Ishikawa (cell line): ENCODE measurements around the gene SLC37A3.

ENCODE experiments used
- CEBPB ChIP-seq: IDR thresholded peaks from 2 replicates; pipeline ENCODE4 v1.6.1; 2012
- CREB1 ChIP-seq: IDR thresholded peaks from 2 replicates; pipeline ENCODE4 v1.6.1; 2012; ENCODE audit warnings: low read depth
- EGR1 ChIP-seq: IDR thresholded peaks from 2 replicates; pipeline ENCODE4 v1.6.1; 2012
- EP300 ChIP-seq: IDR thresholded peaks from 2 replicates; pipeline ENCODE4 v1.6.1; 2012; ENCODE audit warnings: borderline replicate concordance
- FOXM1 ChIP-seq: IDR thresholded peaks from 2 replicates; pipeline ENCODE4 v1.6.1; 2012; ENCODE audit warnings: low read depth, borderline replicate concordance
- NFIC ChIP-seq: IDR thresholded peaks from 2 replicates; pipeline ENCODE4 v1.6.1; 2012
- RAD21 ChIP-seq: IDR thresholded peaks from 2 replicates; pipeline ENCODE4 v1.6.1; 2012; ENCODE audit warnings: low read depth
- TAF1 ChIP-seq: IDR thresholded peaks from 2 replicates; pipeline ENCODE4 v1.6.1; 2012; ENCODE audit warnings: low read depth, mild to moderate bottlenecking
- TCF12 ChIP-seq: IDR thresholded peaks from 2 replicates; pipeline ENCODE4 v1.6.1; 2012; ENCODE audit warnings: low read depth
- TEAD4 ChIP-seq: IDR thresholded peaks from 2 replicates; pipeline ENCODE4 v1.6.1; 2012
- YY1 ChIP-seq: IDR thresholded peaks from 2 replicates; pipeline ENCODE4 v1.6.1; 2012; ENCODE audit warnings: low read depth
- ZBTB7A ChIP-seq: IDR thresholded peaks from 2 replicates; pipeline ENCODE4 v1.6.1; 2012; ENCODE audit warnings: low read depth
- TF ChIP-seq, protein P1 (sequence below): IDR thresholded peaks from 2 replicates; pipeline ENCODE4 v1.6.1; 2012
- TF ChIP-seq, protein P2 (sequence below): IDR thresholded peaks from 2 replicates; pipeline ENCODE4 v1.6.1; 2012; ENCODE audit warnings: low read depth, mild to moderate bottlenecking
- TF ChIP-seq, protein P3 (sequence below): IDR thresholded peaks from 2 replicates; pipeline ENCODE4 v1.6.1; 2012

SLC37A3 gene

DNA sequence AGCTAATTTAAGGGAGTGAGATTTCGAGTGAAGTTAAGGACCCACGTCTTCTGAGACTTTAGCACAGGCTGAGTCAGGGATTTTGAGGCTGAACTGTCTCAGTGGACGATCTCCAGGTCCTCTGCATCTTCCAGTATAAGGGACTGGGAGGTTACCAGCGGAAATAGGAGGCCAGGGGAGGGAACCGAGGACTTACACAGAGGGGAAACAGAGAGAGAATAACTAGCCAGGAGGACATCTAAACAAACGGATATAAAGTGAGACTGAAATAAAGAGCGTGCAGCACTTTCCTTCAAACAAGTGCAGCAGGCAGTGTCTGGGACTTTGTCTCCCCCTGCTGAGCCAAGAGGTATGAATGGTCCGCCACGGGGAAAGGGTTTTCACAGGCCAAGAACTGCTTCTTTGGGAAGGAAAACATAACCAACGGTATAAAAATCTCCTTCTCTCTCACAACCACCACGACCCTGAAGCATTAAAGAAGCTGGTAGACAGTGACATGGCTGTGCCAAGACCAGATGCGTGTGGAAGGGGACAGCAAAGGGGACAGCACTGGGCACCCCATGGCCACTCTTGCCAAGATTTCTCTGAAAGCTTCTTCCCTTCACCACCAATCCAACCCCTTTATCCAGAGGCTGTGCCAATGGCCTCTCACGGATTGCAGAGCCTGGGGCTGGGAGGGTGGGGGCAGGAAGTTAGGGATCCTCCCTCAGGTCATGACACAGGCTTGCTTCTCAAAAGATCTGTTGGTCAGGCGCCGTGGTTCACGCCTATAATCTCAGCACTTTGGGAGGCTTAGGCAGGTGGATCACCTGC lies 72.0 kb downstream of the SLC37A3 start:
- TF ChIP-seq RAD21 (peak; percentile 85), TAF1 (no peak)

DNA sequence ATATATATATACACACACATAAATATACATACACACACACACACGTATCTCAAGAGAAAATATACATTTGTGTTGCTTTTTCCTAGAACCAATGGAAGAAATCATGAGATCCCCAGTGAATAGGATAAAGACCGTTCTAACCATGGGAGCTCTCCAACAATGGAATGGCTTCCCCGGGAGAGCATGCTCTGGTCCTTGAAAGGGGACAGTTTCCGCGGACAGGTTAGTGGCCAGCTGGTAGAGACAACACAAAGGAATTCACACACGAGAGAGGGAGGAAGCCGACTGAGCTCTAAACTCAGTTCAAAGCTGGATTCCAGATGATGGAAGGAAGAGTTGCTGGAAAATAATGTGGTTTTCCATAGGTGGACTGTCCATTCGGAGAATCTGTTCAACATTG lies 72.7 kb downstream of the SLC37A3 start:
- TF ChIP-seq TCF12, result no peak
- no peak for TF ChIP-seq CREB1
- TF ChIP-seq CEBPB, result no peak
- TF ChIP-seq, protein P1, sequence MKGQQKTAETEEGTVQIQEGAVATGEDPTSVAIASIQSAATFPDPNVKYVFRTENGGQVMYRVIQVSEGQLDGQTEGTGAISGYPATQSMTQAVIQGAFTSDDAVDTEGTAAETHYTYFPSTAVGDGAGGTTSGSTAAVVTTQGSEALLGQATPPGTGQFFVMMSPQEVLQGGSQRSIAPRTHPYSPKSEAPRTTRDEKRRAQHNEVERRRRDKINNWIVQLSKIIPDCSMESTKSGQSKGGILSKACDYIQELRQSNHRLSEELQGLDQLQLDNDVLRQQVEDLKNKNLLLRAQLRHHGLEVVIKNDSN, result no peak
- no peak for TF ChIP-seq TAF1
- TF ChIP-seq, protein P2, sequence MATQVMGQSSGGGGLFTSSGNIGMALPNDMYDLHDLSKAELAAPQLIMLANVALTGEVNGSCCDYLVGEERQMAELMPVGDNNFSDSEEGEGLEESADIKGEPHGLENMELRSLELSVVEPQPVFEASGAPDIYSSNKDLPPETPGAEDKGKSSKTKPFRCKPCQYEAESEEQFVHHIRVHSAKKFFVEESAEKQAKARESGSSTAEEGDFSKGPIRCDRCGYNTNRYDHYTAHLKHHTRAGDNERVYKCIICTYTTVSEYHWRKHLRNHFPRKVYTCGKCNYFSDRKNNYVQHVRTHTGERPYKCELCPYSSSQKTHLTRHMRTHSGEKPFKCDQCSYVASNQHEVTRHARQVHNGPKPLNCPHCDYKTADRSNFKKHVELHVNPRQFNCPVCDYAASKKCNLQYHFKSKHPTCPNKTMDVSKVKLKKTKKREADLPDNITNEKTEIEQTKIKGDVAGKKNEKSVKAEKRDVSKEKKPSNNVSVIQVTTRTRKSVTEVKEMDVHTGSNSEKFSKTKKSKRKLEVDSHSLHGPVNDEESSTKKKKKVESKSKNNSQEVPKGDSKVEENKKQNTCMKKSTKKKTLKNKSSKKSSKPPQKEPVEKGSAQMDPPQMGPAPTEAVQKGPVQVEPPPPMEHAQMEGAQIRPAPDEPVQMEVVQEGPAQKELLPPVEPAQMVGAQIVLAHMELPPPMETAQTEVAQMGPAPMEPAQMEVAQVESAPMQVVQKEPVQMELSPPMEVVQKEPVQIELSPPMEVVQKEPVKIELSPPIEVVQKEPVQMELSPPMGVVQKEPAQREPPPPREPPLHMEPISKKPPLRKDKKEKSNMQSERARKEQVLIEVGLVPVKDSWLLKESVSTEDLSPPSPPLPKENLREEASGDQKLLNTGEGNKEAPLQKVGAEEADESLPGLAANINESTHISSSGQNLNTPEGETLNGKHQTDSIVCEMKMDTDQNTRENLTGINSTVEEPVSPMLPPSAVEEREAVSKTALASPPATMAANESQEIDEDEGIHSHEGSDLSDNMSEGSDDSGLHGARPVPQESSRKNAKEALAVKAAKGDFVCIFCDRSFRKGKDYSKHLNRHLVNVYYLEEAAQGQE, result no peak
- no peak for TF ChIP-seq ZBTB7A
- TF ChIP-seq, protein P3, sequence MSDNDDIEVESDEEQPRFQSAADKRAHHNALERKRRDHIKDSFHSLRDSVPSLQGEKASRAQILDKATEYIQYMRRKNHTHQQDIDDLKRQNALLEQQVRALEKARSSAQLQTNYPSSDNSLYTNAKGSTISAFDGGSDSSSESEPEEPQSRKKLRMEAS, result no peak
- no peak for TF ChIP-seq EP300
- no peak for TF ChIP-seq YY1
- no peak for TF ChIP-seq RAD21
- no peak for TF ChIP-seq FOXM1

DNA sequence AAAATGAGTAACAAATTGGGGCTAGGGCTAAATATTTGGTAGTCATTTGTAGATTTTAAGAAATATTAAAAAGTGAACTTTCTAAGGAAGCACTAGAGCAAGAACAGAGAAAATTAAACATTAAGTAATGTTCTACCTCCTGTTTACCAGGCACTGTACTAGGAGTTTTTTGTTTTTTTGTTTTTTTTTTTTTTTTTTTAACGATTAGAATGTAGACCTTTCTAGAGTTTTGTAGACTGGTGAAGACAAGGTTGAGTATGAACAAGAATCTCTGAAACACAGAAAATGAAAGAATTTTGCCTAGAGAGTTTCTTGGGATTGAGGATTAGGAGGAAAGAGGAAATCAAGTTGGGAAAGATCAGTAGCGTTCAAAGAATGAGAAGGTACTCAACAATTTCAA lies 73.6 kb downstream of the SLC37A3 start:
- TF ChIP-seq NFIC (no peak), TCF12 (no peak)
- TF ChIP-seq, protein P2, result no peak
- TF ChIP-seq, protein P3, result no peak

DNA sequence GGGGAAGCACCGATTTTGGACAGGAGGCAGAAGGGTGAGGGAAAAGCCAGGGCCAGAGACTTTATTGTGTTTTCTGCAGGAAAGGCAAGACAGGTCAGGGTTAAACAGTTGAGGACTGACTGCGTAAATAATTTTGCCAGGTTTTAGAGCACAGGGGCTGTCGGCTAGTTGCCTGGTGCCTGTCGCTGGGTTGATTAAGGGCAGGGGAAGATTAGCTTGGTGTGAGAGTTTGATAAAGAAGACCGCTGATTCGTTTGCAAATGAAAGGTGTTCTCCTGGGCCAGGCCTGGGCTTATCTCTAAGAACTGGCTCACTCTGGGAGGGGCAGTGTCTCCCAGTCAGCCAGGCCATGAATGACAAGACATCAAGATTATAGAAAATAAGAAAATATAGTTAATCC lies 75.6 kb downstream of the SLC37A3 start:
- no peak for TF ChIP-seq EGR1
- TF ChIP-seq TAF1, result no peak
- TF ChIP-seq FOXM1, result no peak
- TF ChIP-seq, protein P1, result no peak
- TF ChIP-seq, protein P2, result no peak
- TF ChIP-seq YY1, result no peak
- TF ChIP-seq NFIC, result no peak
- no peak for TF ChIP-seq TCF12
- no peak for TF ChIP-seq EP300
- TF ChIP-seq CEBPB, result no peak
- TF ChIP-seq, protein P3, result no peak

DNA sequence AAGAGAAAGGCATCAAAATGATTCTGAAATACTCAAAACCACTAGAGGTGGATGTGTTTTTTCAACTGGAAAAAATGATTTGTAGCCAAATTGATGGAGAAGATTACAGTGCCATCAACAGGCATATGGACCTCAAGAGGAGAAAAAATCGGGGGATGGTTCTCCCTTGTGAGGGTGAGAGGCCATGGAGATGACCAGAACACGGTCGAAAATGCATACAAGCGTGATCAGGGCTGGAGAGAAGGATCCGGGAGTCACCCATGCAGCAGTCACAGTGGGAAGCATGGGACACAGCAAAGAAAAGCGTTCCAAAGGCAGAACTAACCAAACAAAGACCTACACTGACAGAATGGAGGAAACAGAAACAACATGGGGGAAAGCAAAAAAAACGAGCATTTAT lies 80.3 kb downstream of the SLC37A3 start:
- no peak for TF ChIP-seq TEAD4

DNA sequence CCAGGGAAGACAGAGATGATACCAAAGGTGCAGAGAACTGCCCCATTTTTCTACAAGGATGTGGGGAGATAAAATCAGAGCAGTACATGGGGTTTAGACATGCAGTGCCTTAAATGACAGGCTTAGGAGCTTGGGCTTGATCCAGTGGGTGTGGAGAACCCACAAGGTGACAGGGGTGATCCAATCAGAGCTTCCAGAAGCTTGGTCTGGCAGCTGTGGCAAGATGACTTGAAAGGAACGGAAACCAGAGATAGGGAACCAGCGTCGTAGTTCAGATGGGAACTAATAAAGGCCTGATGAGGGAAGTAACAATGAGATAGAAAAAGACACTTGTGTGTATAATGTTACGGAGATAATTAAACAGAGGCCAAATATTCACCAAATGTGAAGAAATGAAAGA lies 80.7 kb downstream of the SLC37A3 start:
- TF ChIP-seq ZBTB7A (no peak), CREB1 (no peak), TCF12 (no peak), FOXM1 (no peak), RAD21 (no peak)
- TF ChIP-seq, protein P2, result no peak
- TF ChIP-seq, protein P3, result no peak
